ENCODE data around the gene PLPPR5. TPM values are rescaled to one million over a fixed set of nuclear protein-coding genes. Genes with fewer than 3 reads are reported as not detected.

Gene PLPPR5
- total RNA-seq, 1 experiment from 2014 or later: not detected

GRCh38 chr1:99007366-99007765 lies 2.7 kb upstream of the PLPPR5 start:
- H3K9ac ChIP-seq (ENCODE audit: low read length): no peak overlapping the region
- DNase-seq (ENCODE audit: low read depth, low spot score): no peak
- ChIA-PET CTCF (no interaction called here), RAD21 (ENCODE audit: low non-redundant PET in 1 of 2, low total read pairs in 2 of 2, uncharacterized antibody in 2 of 2, unreplicated experiment in 2 of 2) (no interaction called here), POLR2A (no interaction called here)
- no peak overlapping the region for H3K4me3 ChIP-seq (replicated peaks in 1 of 2; ENCODE audit: low read depth in 1 of 2, low read length in 2 of 2)
- no peaks in the 10 kb centered on the region for H3K4me1 ChIP-seq (ENCODE audit: control insufficient read depth in 1 of 2, insufficient read depth in 2 of 2, low read length in 2 of 2)
- TF ChIP-seq SRF (IDR thresholded peaks at IDR 0.05; ENCODE audit: low read depth) (no peak), EZH2 (IDR thresholded peaks at IDR 0.05) (no peak), SIN3A (IDR thresholded peaks at IDR 0.05; ENCODE audit: low read depth) (no peak), ZBTB33 (IDR thresholded peaks at IDR 0.05; ENCODE audit: extremely low read depth, insufficient replicate concordance, low read length) (no peak), EGR1 (IDR thresholded peaks at IDR 0.05; ENCODE audit: low read depth) (no peak), CEBPB (IDR thresholded peaks at IDR 0.05; ENCODE audit: low read depth) (no peak), TCF7L2 (IDR thresholded peaks at IDR 0.05; ENCODE audit: borderline replicate concordance, extremely low read depth, insufficient read depth, insufficient read length) (no peak), EZH2phosphoT487 (IDR thresholded peaks at IDR 0.05; ENCODE audit: borderline replicate concordance) (no peak), ZNF274 (IDR thresholded peaks at IDR 0.05; ENCODE audit: low read depth, low read length) (no peak), POLR2AphosphoS5 (IDR thresholded peaks at IDR 0.05; ENCODE audit: low read depth, low read length) (no peak), ELF1 (IDR thresholded peaks at IDR 0.05; ENCODE audit: borderline replicate concordance, low read depth) (no peak), RAD21 (IDR thresholded peaks at IDR 0.05; ENCODE audit: low read depth) (no peak), REST (IDR thresholded peaks at IDR 0.05; ENCODE audit: low read depth) (no peak), CTCF (IDR thresholded peaks at IDR 0.05 in 2 of 3, conservative IDR thresholded peaks at IDR 0.05 in 1 of 3; ENCODE audit: borderline replicate concordance in 1 of 3, insufficient read depth in 1 of 3, low read depth in 2 of 3, low read length in 2 of 3) (no peak), SP1 (IDR thresholded peaks at IDR 0.05; ENCODE audit: low read depth) (no peak), ZFX (IDR thresholded peaks at IDR 0.05) (no peak), JUND (IDR thresholded peaks at IDR 0.05) (no peak), FOSL1 (IDR thresholded peaks at IDR 0.05; ENCODE audit: low read depth) (no peak)
- no peaks in the 10 kb centered on the region for H3K27me3 ChIP-seq (ENCODE audit: insufficient read depth, low read length)
- no peaks in the 10 kb centered on the region for H4K20me1 ChIP-seq (ENCODE audit: insufficient read depth)
- ATAC-seq: no peak
- no peaks in the 10 kb centered on the region for H3K36me3 ChIP-seq (ENCODE audit: control insufficient read depth in 1 of 2, insufficient read depth in 2 of 2, low read length in 2 of 2)
- no peak overlapping the region for H3K27ac ChIP-seq (ENCODE audit: low read depth, low read length)
- intact Hi-C loops (cut with micrococcal nuclease): no loop called here
- no peak overlapping the region for H3K4me2 ChIP-seq (ENCODE audit: low read length)
- no peaks in the 10 kb centered on the region for H3K9me3 ChIP-seq (ENCODE audit: control insufficient read depth in 1 of 2, insufficient read depth in 1 of 2, low read depth in 1 of 2, low read length in 2 of 2)
- H2AFZ ChIP-seq (ENCODE audit: low read depth, low read length, poor library complexity, severe bottlenecking): no peak overlapping the region
- BruUV-seq (replicated peaks): no TSS peak
- no peaks in the 10 kb centered on the region for H3K79me2 ChIP-seq (ENCODE audit: insufficient read depth, low read length)
- no peaks in the 10 kb centered on the region for H3K9me2 ChIP-seq (ENCODE audit: insufficient read depth)
